HEK293 (cell line): ENCODE results near the gene WFDC13.

Source experiments
- CTCF ChIP-seq: fragments of 450-650 bp; formaldehyde crosslinking; IDR thresholded peaks from 2 replicates; pipeline ENCODE4 v1.5.1; 2016; ENCODE audit warnings: missing biosample characterization, missing genetic modification characterization
- REST ChIP-seq: fragments of 450-650 bp; formaldehyde crosslinking; IDR thresholded peaks from 2 replicates; pipeline ENCODE4 v1.5.1; 2016; ENCODE audit warnings: missing biosample characterization, missing genetic modification characterization
- ZBTB1 ChIP-seq: fragments of 450-650 bp; formaldehyde crosslinking; IDR thresholded peaks from 2 replicates; pipeline ENCODE4 v1.5.1; 2016; ENCODE audit warnings: missing biosample characterization, missing genetic modification characterization
- ZBTB8A ChIP-seq: fragments of 450-650 bp; formaldehyde crosslinking; IDR thresholded peaks from 2 replicates; pipeline ENCODE4 v1.5.1; 2016; ENCODE audit warnings: missing biosample characterization, missing genetic modification characterization
- ZEB2 ChIP-seq: fragments of 450-650 bp; formaldehyde crosslinking; IDR thresholded peaks from 2 replicates; pipeline ENCODE4 v1.5.1; 2016; ENCODE audit warnings: missing biosample characterization, missing genetic modification characterization
- ZNF114 ChIP-seq: fragments of 450-650 bp; formaldehyde crosslinking; IDR thresholded peaks from 2 replicates; pipeline ENCODE4 v1.5.0; 2017; ENCODE audit warnings: missing biosample characterization, missing genetic modification characterization
- ZNF184 ChIP-seq: fragments of 450-650 bp; IDR thresholded peaks from 2 replicates; pipeline ENCODE4 v1.5.1; 2018; ENCODE audit warnings: missing biosample characterization, mild to moderate bottlenecking, missing genetic modification characterization
- ZNF274 ChIP-seq, 2 experiments: fragments of 200-500 bp in 1 of 2; fragments of 450-650 bp in 1 of 2; sonication (Bioruptor generic) in 1 of 2; formaldehyde crosslinking in 1 of 2; IDR thresholded peaks; 2 replicates each; pipeline versions ENCODE4 v1.5.1 to v1.6.1; 2014 to 2016; ENCODE audit warnings: borderline replicate concordance in 1 of 2, inconsistent platforms in 1 of 2, low read length in 1 of 2, missing biosample characterization in 1 of 2, missing genetic modification characterization in 1 of 2
- ZNF433 ChIP-seq: fragments of 450-650 bp; formaldehyde crosslinking; IDR thresholded peaks from 2 replicates; pipeline ENCODE4 v1.5.1; 2016; ENCODE audit warnings: missing biosample characterization, missing genetic modification characterization, low read depth
- ZNF596 ChIP-seq: fragments of 450-650 bp; IDR thresholded peaks from 2 replicates; pipeline ENCODE4 v1.5.0; 2018; ENCODE audit warnings: missing biosample characterization, mild to moderate bottlenecking, missing genetic modification characterization, moderate library complexity

DNA sequence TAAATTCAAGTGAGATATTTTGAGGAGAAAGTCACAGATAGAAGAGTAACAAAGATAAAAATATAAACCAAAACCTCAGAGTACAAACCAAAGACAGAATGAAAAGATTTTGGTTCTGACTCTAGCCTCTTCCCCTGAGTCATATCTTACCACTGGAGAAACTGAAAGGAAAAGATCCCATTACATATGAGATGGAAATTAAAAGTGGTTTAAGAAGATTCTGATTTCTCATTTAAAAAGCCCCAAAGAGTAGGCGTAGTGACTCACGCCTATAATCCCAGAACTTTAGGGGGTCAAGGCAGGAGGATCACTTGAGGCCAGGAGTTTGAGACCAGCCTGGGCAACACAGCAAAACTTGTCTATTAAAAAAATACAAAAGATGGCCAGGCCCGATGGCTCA is 50.9 kb downstream of the WFDC13 start:
- TF ChIP-seq ZBTB8A (tag by site-specific recombination) (no peak), CTCF (no peak), ZNF184 (tag by site-specific recombination) (no peak), REST (tag by site-specific recombination) (no peak), ZNF433 (tag by site-specific recombination) (no peak), ZNF596 (tag by site-specific recombination) (no peak), ZNF114 (tag by site-specific recombination) (no peak), ZNF274 (IDR thresholded peaks at IDR 0.05; ENCODE audit: low read length) (no peak), ZNF274 (tag by site-specific recombination; IDR thresholded peaks at IDR 0.05; ENCODE audit: borderline replicate concordance) (no peak), ZBTB1 (tag by site-specific recombination) (no peak), ZEB2 (tag by site-specific recombination) (no peak)
